PC-9 (cell line): ENCODE data around the gene ENAH.

Experiments used
- EZH2 ChIP-seq: fragments of 200-600 bp; sonication (generic); IDR thresholded peaks from 2 replicates; pipeline ENCODE4 v1.8.0; 2017; ENCODE audit warnings: antibody characterized with exemption, low read depth
- TF ChIP-seq, protein P1 (sequence below): fragments of 200-600 bp; sonication (generic); conservative IDR thresholded peaks from 2 replicates; pipeline ENCODE4 v1.6.1; 2017; ENCODE audit warnings: mixed run types, antibody characterized with exemption, mild to moderate bottlenecking, moderate library complexity

DNA sequence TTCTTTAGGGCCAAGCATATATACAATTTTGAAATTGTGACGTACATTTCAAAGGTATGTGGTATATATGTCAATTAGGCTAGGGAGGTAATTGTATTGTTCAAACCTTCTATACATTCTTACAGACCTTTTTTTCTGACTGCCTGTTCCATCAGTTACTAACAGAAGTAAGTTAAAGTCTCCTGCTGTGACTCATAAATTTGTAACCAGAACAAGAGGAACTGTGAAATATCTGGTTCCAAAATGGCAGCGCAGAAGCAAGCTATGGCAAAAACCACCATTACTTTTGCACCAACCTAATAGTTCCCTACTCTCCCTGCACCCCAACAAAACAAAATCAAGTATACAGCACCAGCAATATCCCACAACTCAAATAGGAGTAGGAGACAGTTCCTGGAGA, 93.6 kb downstream of the ENAH start:
- TF ChIP-seq, protein P1, sequence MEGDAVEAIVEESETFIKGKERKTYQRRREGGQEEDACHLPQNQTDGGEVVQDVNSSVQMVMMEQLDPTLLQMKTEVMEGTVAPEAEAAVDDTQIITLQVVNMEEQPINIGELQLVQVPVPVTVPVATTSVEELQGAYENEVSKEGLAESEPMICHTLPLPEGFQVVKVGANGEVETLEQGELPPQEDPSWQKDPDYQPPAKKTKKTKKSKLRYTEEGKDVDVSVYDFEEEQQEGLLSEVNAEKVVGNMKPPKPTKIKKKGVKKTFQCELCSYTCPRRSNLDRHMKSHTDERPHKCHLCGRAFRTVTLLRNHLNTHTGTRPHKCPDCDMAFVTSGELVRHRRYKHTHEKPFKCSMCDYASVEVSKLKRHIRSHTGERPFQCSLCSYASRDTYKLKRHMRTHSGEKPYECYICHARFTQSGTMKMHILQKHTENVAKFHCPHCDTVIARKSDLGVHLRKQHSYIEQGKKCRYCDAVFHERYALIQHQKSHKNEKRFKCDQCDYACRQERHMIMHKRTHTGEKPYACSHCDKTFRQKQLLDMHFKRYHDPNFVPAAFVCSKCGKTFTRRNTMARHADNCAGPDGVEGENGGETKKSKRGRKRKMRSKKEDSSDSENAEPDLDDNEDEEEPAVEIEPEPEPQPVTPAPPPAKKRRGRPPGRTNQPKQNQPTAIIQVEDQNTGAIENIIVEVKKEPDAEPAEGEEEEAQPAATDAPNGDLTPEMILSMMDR = no peak
- TF ChIP-seq EZH2 = no peak
